BLaER1 (cell line): Measurements from ENCODE around the gene PRXL2A.
A peak's percentile ranks its signal among the peaks of the same experiment; 100 is the strongest.
"Not testable (repeated sequence)": the region's sequence is repeated elsewhere in the genome, so short reads cannot be mapped to it uniquely, and the experiment has no call there.

Experiments used
- H3K27ac ChIP-seq: shearing (Covaris generic); formaldehyde crosslinking; 2 replicates; pipeline ENCODE4 v1.8.1; 2022
- H3K27me3 ChIP-seq: shearing (Covaris generic); formaldehyde crosslinking; 2 replicates; pipeline ENCODE4 v1.8.1; 2022
- H3K36me3 ChIP-seq: shearing (Covaris generic); formaldehyde crosslinking; 2 replicates; pipeline ENCODE4 v1.8.1; 2022
- H3K4me1 ChIP-seq: shearing (Covaris generic); formaldehyde crosslinking; 2 replicates; pipeline ENCODE4 v1.8.1; 2022
- H3K4me2 ChIP-seq: shearing (Covaris generic); formaldehyde crosslinking; 2 replicates; pipeline ENCODE4 v1.8.1; 2022
- H3K4me3 ChIP-seq: shearing (Covaris generic); formaldehyde crosslinking; 2 replicates; pipeline ENCODE4 v1.8.1; 2022
- H3K9ac ChIP-seq: shearing (Covaris generic); formaldehyde crosslinking; 2 replicates; pipeline ENCODE4 v1.8.1; 2022
- H3K9me3 ChIP-seq: shearing (Covaris generic); formaldehyde crosslinking; 2 replicates; pipeline ENCODE4 v1.8.1; 2022
- H4K20me1 ChIP-seq: shearing (Covaris generic); formaldehyde crosslinking; 2 replicates; pipeline ENCODE4 v1.8.1; 2022
- Cebpa-rat ChIP-seq: shearing (Covaris generic); IDR thresholded peaks from 2 replicates; pipeline ENCODE4 v1.8.1; 2022

Gene PRXL2A

DNA sequence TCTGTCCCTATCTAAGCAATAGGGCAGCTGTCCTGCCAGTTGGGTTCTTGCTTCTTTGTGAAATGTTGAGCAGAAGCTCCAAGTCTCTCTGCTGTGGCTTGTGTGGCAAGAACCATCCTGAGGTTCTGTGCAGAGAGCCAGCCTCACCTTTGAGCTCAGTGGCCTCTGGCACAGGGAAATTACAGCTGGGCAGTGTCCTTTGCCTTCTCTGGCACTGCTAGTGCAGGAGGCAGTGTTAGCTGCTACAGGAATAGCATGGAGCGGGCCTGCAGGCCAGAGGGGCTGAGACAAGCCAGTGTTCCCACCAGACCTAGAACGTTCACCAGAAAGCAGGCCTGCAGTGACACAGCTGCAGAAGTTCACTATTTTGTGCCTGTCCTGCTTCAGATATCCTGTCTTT, 1.8 kb downstream of the PRXL2A start:
- Histone ChIP-seq H3K4me1 (peaks cover 81% of the 10 kb centered on the region), H3K4me2 (peak overlapping the region; percentile 93), H3K4me3 (0 out of 2 replicates have a peak overlapping the region, but pooled peaks have one; percentile 95), H3K9me3 (no peaks in the 10 kb centered on the region), H3K27ac (no peak overlapping the region), H4K20me1 (peaks cover 49% of the 10 kb centered on the region), H3K9ac (peak overlapping the region; percentile 91; the same call in 1 of the 2 replicates), H3K36me3 (peaks cover 37% of the 10 kb centered on the region), H3K27me3 (no peaks in the 10 kb centered on the region)
- no peak for TF ChIP-seq Cebpa-rat

DNA sequence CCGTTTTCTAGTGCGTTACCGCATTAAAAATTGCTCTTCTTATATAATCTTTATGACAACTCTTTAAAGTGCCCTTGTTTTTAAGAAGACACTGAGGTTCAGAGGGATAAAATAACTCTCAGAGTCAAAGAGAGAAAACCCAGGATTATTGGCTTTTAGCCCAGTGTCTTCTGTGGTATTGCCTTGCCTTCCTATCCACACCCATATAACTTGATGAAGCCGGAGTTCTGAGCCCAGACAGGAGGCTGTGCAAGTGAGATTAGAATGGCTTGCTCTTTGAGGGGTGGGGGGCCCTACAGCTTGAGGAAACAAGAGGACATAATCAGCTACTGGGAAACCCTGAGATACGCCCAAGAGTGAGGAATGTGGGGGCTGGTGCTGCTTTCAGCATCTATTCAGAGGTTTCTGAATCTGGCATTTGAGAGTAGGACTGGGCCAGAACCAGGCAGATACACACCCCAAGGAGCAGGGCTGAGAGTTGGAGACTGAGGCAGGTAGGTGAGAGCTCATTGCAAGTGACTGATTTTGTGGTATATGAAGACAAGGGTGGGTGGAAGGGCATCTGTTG, 2.3 kb downstream of the PRXL2A start:
- H4K20me1 ChIP-seq = peaks cover 54% of the 10 kb centered on the region
- no peak overlapping the region for H3K27ac ChIP-seq
- peak overlapping the region; percentile 93 for H3K4me2 ChIP-seq
- H3K4me3 ChIP-seq = no peak overlapping the region
- H3K9ac ChIP-seq = peak overlapping the region; percentile 91; the same call in 1 of the 2 replicates
- H3K36me3 ChIP-seq = peaks cover 42% of the 10 kb centered on the region
- peaks cover 87% of the 10 kb centered on the region for H3K4me1 ChIP-seq
- H3K9me3 ChIP-seq = no peaks in the 10 kb centered on the region
- no peaks in the 10 kb centered on the region for H3K27me3 ChIP-seq
- no peak for TF ChIP-seq Cebpa-rat

DNA sequence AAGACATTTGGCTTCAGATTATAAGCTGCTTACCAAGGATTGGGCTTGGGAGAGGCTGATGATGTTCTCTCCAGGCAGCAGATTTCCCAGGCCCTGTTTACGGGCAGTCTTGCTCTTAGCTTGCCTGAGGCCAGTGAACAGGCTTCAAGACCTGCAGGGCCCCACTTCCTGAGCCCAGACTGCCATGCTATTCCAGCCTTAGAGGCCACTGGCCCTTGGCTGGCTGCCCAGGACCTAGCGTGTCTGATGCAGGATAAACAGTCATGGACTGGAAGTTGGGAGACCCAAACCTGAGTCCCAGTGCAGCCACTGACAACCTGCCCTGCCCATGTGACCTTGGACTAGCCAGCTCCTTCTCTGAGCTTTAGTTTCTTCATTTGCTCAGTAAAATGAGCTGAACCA, 2.9 kb downstream of the PRXL2A start:
- no peaks in the 10 kb centered on the region for H3K9me3 ChIP-seq
- no peak for TF ChIP-seq Cebpa-rat
- no peak overlapping the region; the same call in 1 of the 2 replicates for H3K9ac ChIP-seq
- no peaks in the 10 kb centered on the region for H3K27me3 ChIP-seq
- H3K4me1 ChIP-seq = peaks cover 87% of the 10 kb centered on the region
- peaks cover 47% of the 10 kb centered on the region for H3K36me3 ChIP-seq
- H4K20me1 ChIP-seq = peaks cover 60% of the 10 kb centered on the region
- H3K4me3 ChIP-seq = no peak overlapping the region
- H3K27ac ChIP-seq = no peak overlapping the region
- H3K4me2 ChIP-seq = peak overlapping the region; percentile 93

DNA sequence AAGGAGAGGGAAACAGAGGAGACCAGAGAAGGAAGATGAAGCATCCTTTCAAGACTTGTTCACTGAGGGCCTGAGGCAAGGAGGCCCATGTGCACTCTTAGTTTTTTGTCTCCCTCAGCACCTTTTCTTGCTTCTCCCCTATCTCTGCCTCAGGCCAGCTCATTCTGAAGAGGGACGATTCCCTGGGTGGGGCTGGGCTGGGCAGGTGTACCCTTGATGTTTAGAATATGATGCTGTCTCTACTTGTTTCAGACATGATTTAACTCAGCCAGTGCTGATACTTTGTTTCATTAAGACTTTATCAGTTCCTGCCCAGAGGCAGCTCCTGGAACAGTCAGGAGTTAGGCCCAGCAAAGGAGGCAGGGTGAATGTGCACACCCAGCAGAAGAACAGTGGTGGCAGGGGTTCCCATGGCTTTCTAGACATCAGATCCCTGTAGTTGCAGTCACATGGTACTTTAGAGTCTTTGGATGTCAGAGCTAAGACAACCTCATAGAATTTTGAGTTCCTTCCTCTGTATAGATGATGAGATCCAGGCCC, 3.4 kb downstream of the PRXL2A start:
- no peak for TF ChIP-seq Cebpa-rat
- no peaks in the 10 kb centered on the region for H3K9me3 ChIP-seq
- H3K27me3 ChIP-seq = no peaks in the 10 kb centered on the region
- H3K9ac ChIP-seq = no peak overlapping the region
- H3K4me2 ChIP-seq = peak overlapping the region; percentile 93; the same call in 1 of the 2 replicates
- no peak overlapping the region for H3K27ac ChIP-seq
- H3K4me3 ChIP-seq = no peak overlapping the region
- peaks cover 47% of the 10 kb centered on the region for H3K36me3 ChIP-seq
- H4K20me1 ChIP-seq = peaks cover 65% of the 10 kb centered on the region
- H3K4me1 ChIP-seq = peaks cover 91% of the 10 kb centered on the region

DNA sequence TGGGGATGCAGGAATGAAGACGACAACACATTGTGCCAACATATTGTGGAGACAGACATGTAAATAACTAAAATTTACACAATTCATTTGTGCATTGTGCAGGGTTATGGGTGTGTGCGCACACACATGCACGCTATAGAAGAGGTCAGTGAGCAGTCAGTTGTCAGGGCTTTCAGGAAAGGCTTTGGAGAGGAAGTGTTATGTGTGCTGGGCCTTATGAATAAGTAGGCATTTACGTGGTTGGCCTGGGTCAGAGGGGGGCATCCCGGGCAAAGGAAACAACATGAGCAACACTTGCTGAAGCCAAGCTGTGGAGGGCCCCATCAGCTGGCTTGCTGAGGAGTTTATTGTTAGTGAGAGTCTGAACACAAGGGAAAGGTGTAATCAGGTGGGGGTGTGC, 4.1 kb downstream of the PRXL2A start:
- peak overlapping the region; percentile 31 for H3K4me2 ChIP-seq
- H3K27ac ChIP-seq = no peak overlapping the region
- no peak for TF ChIP-seq Cebpa-rat

DNA sequence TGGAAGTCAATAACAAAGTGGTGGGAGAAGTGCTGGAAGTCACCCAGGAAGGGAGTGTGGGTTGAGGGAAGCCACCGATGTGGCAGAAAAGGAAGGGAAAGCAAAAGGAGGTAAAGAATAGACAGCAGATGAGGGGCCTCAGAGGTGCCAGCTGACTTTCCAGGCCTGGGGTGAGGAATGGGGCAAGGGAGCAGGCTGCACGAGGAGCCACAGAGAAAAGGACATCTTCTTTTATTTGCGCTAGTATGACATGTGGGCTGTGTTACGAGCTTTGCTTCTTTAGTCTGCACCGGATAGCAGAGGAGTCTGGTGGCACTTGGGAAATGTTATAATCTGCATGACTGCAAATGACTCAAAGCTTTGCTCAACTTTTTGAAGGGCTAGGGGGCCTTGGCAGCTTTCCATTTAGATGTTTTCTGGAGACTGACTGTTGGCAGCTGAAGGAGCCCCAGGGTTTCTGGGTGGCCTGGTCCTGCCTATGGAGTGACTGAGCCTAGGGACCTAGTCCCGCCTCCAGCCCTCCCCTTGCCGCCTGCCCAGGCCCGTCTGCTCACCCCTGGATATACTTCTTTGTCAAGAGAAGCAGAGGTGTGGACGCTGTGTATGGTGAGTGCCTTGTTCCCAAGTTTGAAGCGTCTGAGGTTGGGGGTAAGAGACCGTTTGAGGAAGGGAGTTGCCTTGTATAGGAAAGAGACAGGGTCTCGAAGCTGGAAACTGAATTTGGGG, 5.1 kb downstream of the PRXL2A start:
- no peak for TF ChIP-seq Cebpa-rat
- Histone ChIP-seq H3K4me3 (no peak overlapping the region), H3K9ac (no peak overlapping the region), H3K36me3 (peaks cover 53% of the 10 kb centered on the region), H4K20me1 (peaks cover 75% of the 10 kb centered on the region), H3K4me2 (peak overlapping the region; percentile 51), H3K27me3 (no peaks in the 10 kb centered on the region), H3K4me1 (peaks cover 79% of the 10 kb centered on the region), H3K27ac (peak overlapping the region; percentile 51; the same call in 1 of the 2 replicates), H3K9me3 (no peaks in the 10 kb centered on the region)

More for the DNA sequence above, 4.1 kb downstream of the PRXL2A start:
- Histone ChIP-seq H3K9ac (no peak overlapping the region), H3K27me3 (no peaks in the 10 kb centered on the region), H3K36me3 (peaks cover 48% of the 10 kb centered on the region), H3K9me3 (no peaks in the 10 kb centered on the region), H3K4me1 (peaks cover 83% of the 10 kb centered on the region), H3K4me3 (no peak overlapping the region), H4K20me1 (peaks cover 69% of the 10 kb centered on the region)

DNA sequence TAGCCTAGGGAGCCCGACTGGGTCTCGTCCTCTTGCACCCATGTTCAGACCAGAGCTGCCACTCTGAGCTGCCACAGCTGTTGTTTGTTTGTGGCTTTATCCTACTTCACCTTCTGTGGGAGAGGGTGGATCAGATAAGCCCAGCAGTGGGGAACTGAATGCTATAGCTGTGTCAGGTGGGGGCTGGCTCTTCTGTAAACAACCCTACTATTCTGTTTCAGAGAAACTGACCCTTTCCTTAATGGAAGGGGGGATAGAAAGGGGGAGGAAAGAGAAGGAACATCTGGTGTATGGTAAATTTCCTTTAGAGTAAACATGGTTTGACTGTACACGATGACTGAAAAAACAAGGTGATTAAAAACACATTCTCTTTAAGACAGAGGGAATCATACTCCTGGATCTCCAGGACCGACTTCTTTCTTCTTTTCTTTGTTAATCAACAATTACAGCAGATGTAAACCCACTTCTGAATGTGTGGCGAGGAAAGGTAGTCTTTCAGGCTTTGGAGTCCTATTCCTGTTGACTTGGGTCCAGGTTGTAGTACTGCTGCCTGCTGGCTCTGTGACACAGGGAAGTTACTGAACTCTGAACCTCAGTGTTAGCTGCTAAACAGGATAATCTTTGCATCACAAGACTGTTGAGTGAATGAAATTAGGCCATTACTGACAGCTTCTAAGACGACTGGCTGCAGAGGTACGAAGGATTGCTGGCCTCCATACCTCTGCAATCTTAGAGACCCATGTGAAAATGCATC, 6.0 kb downstream of the PRXL2A start:
- H3K4me3 ChIP-seq = no peak overlapping the region

DNA sequence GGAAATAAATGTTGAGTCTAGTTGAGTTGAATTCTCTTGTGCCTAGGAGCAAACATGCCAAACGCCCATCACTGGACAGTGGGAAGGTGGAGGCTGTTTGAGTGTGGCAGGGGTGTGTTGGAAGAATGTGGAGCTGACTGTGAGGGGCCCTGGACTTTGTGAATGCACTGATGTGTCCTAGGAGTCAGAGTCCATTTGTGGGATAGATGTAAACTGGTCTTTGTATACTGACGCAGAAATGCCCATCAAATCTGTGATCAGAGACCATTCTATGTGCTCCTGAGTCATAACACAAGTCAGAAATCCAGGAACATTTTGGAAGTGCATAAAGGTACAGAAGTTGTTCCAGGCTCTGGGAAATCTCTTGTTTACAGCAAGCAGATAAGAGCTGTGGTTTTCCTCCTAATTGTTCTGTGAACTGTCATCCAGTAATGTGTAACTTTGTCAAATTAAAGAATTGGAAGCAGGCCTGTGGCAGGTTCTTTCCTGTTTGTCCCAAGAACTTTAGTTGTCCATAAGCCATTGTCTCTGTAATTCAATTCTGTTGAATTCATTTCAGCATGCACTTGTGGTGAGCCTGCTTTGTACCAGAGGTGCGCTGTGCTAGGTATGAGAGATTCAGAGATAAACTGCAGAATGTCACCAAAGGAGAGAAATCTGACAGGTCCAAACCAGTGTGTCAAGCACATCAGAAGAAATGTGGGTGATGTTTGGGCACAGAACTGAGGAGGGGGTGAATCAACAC, 7.6 kb downstream of the PRXL2A start:
- Histone ChIP-seq H3K4me1 (peaks cover 59% of the 10 kb centered on the region), H3K36me3 (peaks cover 65% of the 10 kb centered on the region), H3K27ac (no peak overlapping the region), H3K27me3 (no peaks in the 10 kb centered on the region), H3K9me3 (no peaks in the 10 kb centered on the region), H3K9ac (no peak overlapping the region), H3K4me2 (no peak overlapping the region), H3K4me3 (no peak overlapping the region), H4K20me1 (peaks cover 76% of the 10 kb centered on the region)
- no peak for TF ChIP-seq Cebpa-rat

More for the DNA sequence above, 6.0 kb downstream of the PRXL2A start:
- peaks cover 58% of the 10 kb centered on the region for H3K36me3 ChIP-seq
- no peaks in the 10 kb centered on the region for H3K27me3 ChIP-seq
- no peak overlapping the region for H3K27ac ChIP-seq
- H3K4me2 ChIP-seq = peak overlapping the region; percentile 51
- no peak overlapping the region; the same call in 1 of the 2 replicates for H3K9ac ChIP-seq
- H3K4me1 ChIP-seq = peaks cover 73% of the 10 kb centered on the region
- peaks cover 80% of the 10 kb centered on the region for H4K20me1 ChIP-seq
- no peak for TF ChIP-seq Cebpa-rat
- no peaks in the 10 kb centered on the region for H3K9me3 ChIP-seq

DNA sequence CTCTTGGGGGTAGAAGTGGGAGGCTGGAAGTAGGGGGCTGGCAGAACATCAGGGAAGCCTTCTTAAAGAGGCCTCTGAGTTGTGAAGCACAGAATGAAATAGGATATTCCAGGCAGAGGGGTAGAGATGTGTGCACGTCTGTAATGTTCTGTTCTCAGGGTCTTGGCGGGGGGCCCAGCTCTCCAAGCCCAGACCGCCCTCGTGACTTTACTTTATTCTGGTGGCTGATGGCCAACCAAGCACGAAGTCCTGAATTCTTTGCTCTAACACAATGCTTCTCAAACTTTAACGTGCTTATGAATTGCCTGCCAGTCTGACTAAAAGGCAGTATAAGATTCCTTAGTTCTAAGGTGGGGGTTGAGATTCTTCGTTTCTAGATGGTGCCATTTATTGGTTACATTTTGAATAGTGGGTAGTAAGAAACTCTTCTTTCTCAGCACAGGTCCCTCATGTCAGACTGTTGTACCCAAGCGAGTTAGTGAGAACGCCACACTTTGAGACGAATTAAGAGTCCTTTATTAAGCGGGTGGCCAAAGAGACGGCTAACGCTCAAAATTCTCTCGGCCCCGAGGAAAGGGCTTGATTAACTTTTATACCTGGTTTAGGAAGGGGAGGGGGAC, 8.2 kb downstream of the PRXL2A start:
- H3K27ac ChIP-seq = no peak overlapping the region
- no peak overlapping the region for H3K4me2 ChIP-seq
- H3K27me3 ChIP-seq = no peaks in the 10 kb centered on the region
- H4K20me1 ChIP-seq = peaks cover 69% of the 10 kb centered on the region
- no peak for TF ChIP-seq Cebpa-rat
- peaks cover 66% of the 10 kb centered on the region for H3K36me3 ChIP-seq
- no peaks in the 10 kb centered on the region for H3K9me3 ChIP-seq
- no peak overlapping the region for H3K4me3 ChIP-seq
- no peak overlapping the region for H3K9ac ChIP-seq
- peaks cover 59% of the 10 kb centered on the region for H3K4me1 ChIP-seq

DNA sequence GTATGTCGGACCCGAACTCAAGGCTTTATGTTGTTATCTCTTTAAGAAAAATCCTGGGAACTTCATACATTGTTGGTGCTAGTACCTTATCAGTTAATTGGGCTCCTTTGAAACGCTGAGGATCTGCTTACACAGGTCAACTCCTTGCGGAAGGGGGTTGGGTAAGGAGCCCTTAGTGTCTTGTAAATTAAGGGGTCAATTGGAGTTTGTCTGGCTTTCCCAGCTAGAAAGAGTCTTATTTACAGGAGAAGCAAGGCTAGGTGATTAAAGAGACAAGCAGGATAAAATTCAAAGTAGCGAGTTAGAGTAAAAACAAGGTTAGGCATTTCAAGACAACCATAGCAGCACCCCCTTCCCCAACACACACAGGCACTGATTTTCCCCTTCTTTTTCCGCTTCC, 8.9 kb downstream of the PRXL2A start:
- not testable (repeated sequence) for H3K4me3 ChIP-seq, H3K4me2 ChIP-seq, H3K27ac ChIP-seq, H3K27me3 ChIP-seq, H3K9me3 ChIP-seq, H3K9ac ChIP-seq
- H3K4me1 ChIP-seq = peaks cover 59% of the 10 kb centered on the region
- peaks cover 73% of the 10 kb centered on the region for H3K36me3 ChIP-seq
- H4K20me1 ChIP-seq = peaks cover 68% of the 10 kb centered on the region
